Spleen (tissue), 11 donors: ENCODE results near the gene PGBD5. TPM values are rescaled to one million over a fixed set of nuclear protein-coding genes. Genes with fewer than 3 reads are reported as not detected.

Source experiments
- DNase-seq: peaks from one replicate; pipeline ENCODE4 v3.0.0-alpha.2; 2020
- H3K27ac ChIP-seq, 8 donors: fragments of 200-600 bp; sonication (generic) in 7 of 8; 1 replicate in 4 of 8; 2 replicates in 4 of 8; pipeline versions ENCODE4 v1.5.0 to v1.8.0; 2016 to 2021; ENCODE audit warnings: inconsistent platforms in 4 of 8, mild to moderate bottlenecking in 4 of 8, moderate library complexity in 1 of 8
- H3K27me3 ChIP-seq, 7 donors: fragments of 200-600 bp; sonication (generic) in 6 of 7; replicated peaks in 1 of 7; 1 replicate in 4 of 7; 2 replicates in 3 of 7; pipeline versions ENCODE4 v1.5.0 to v1.8.0; 2016 to 2021; ENCODE audit warnings: inconsistent platforms in 3 of 7, mild to moderate bottlenecking in 1 of 7
- H3K36me3 ChIP-seq, 6 donors: fragments of 200-600 bp; sonication (generic) in 5 of 6; 1 replicate in 4 of 6; 2 replicates in 2 of 6; pipeline versions ENCODE4 v1.5.0 to v1.8.0; 2016 to 2021; ENCODE audit warnings: inconsistent platforms in 2 of 6
- H3K4me1 ChIP-seq, 6 donors: fragments of 200-600 bp; sonication (generic) in 5 of 6; 1 replicate in 3 of 6; 2 replicates in 3 of 6; pipeline versions ENCODE4 v1.5.0 to v1.8.0; 2016 to 2021; ENCODE audit warnings: inconsistent platforms in 3 of 6
- H3K4me3 ChIP-seq, 8 donors: fragments of 200-600 bp; sonication (generic) in 7 of 8; 1 replicate in 4 of 8; 2 replicates in 4 of 8; pipeline versions ENCODE4 v1.5.0 to v1.8.0; 2016 to 2021; ENCODE audit warnings: inconsistent platforms in 4 of 8, mild to moderate bottlenecking in 4 of 8, moderate library complexity in 2 of 8
- H3K9me3 ChIP-seq, 8 donors: fragments of 200-600 bp; sonication (generic) in 7 of 8; 1 replicate in 4 of 8; 2 replicates in 4 of 8; pipeline versions ENCODE4 v1.5.0 to v1.8.0; 2016 to 2021; ENCODE audit warnings: inconsistent platforms in 4 of 8
- POLR2A ChIP-seq, 3 donors: fragments of 450-650 bp; IDR thresholded peaks; one replicate each; pipeline ENCODE4 v1.5.1; 2017; ENCODE audit warnings: antibody characterized with exemption in 3 of 3, mild to moderate bottlenecking in 1 of 3
- POLR2AphosphoS5 ChIP-seq, 3 donors: sonication (generic); formaldehyde crosslinking; IDR thresholded peaks; one replicate each; pipeline ENCODE4 v1.5.1; 2017; ENCODE audit warnings: antibody characterized with exemption in 3 of 3
- WGBS, 5 donors: extraction: QIAGEN DNeasy Blood & Tissue Kit in 3 of 5; methylation state at CpG; one replicate each; pipeline versions ENCODE4 v1.1.5 to v1.1.7; 2013 to 2018; 5-methylcytosine and 5-hydroxymethylcytosine counted together
- intact Hi-C: fragments of 100-400 bp; cut with DNase I; formaldehyde crosslinking; loops from one replicate; pipeline ENCODE4 v1.15.0; 2023; ENCODE audit warnings: low total_unique reads
- polyA plus RNA-seq, 3 donors: library from polyadenylated mRNA; stranded (reverse); fragments of 200-250 nt; gene quantifications; one replicate each; pipeline ENCODE4 v1.2.1, GENCODE V29; 2013
- total RNA-seq, 7 donors: library from RNA; depleted of rRNA in 3 of 7; stranded (reverse); fragments of >200 nt in 3 of 7; fragmentation: NEBNext Ultra II Directional in 4 of 7; extraction: Animal tissue kit (Norgen Biotek cat#: 25700) in 4 of 7; gene quantifications; one replicate each; pipeline versions ENCODE4 v1.1.0 to v1.2.1, GENCODE V29; 2016 to 2021
- TF ChIP-seq, protein P1 (sequence below), 11 experiments: fragments of 200-600 bp in 7 of 11; fragments of 450-650 bp in 4 of 11; sonication (generic) in 4 of 11; IDR thresholded peaks in 8 of 11; conservative IDR thresholded peaks in 3 of 11; 1 replicate in 7 of 11; 2 replicates in 4 of 11; pipeline versions ENCODE4 v1.4.0 to v1.8.0; 2016 to 2021; ENCODE audit warnings: antibody characterized with exemption in 11 of 11, inconsistent platforms in 4 of 11, mild to moderate bottlenecking in 1 of 11
- donor health status: healthy with polysubstance abuse.
- donor health status: DM: no; HTN: no; CAD: no; lungs with moderate emphysema.
- donor health status: DM: no; HTN: no; CAD: no.
- donor health status: Bipolar disorder and iron deficiency.
- donor health status: healthy.
- donor health status: DM: no; HTN: no; CAD: no.
- donor health status: DM: yes; HTN: yes; CAD: no.

The PGBD5 gene
- total and polyA plus RNA-seq, 10 donors: 0.07 to 6.7 (median 3.0) TPM

DNA sequence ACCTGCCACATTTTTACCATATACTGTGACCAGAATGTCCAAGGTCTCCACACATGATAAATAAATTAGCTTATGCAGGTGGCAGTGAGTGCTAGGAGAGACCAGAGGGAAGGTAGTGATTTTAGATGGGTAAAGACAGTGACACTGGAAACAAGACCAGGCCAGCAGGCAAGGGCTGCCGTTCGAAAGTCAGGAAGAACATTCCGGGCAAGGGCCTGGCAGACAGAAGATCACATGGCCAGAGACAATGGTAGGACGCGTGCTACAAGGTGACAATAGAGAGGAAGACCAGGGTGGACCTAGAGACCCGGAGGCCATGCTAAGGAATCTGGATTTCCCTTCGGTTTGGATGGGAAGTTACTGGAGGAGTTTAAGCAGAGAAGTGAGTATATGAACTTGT lies 9.7 kb downstream of the PGBD5 start:
- 73 to 80% (median 78%) methylated on average over 7 of the region's 7 CpGs for WGBS, 5 donors

DNA sequence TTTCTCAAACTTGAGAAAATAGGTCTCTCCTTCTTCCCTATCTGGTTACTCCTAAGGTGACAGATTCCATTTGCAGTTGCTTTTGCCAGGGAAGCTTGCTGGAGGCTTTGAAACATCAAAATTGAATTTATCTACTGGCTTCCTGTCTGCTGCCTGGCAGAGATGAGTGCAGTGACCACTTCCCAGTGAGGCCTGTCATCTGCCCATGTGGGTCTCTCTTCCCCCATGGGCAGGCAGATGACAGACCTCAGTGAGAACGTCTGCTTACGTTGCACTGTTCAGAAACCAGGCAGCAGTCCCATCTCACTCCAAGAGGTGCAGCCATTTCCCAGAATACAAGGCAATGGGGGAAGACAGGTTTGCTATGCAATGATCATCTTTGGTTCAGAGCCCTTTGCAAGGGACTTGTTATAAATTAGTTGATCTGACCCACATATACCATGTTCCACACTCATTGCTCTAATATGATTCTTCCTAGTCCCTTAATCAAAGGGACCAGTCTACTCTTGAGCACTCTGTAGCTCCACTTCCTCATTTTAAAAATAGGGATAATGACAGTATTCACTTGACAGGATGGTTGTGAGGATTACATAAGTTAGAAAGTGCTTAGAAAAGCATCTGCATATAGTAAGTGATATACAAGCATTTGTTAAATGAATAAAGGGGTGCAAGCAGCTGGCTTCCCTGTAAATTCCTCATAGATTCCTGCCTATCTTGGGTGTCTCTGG lies 10.6 kb downstream of the PGBD5 start:
- 74 to 100% (median 78%) methylated on average over 2 of the region's 2 CpGs for WGBS, 5 donors
- Histone ChIP-seq H3K27ac (no peak overlapping the region), H3K27me3 (peaks cover 0 to 87% (median 0%) of the 10 kb centered on the region in 7 donors), H3K4me1 (no peaks in the 10 kb centered on the region), H3K9me3 (peaks cover 0 to 13% (median 3%) of the 10 kb centered on the region in 8 donors), H3K4me3 (no peak overlapping the region), H3K36me3 (no peaks in the 10 kb centered on the region)
- no peak for DNase-seq
- TF ChIP-seq POLR2A (IDR thresholded peaks at IDR 0.05) (no peak), POLR2AphosphoS5 (IDR thresholded peaks at IDR 0.05) (no peak)
- TF ChIP-seq, protein P1, sequence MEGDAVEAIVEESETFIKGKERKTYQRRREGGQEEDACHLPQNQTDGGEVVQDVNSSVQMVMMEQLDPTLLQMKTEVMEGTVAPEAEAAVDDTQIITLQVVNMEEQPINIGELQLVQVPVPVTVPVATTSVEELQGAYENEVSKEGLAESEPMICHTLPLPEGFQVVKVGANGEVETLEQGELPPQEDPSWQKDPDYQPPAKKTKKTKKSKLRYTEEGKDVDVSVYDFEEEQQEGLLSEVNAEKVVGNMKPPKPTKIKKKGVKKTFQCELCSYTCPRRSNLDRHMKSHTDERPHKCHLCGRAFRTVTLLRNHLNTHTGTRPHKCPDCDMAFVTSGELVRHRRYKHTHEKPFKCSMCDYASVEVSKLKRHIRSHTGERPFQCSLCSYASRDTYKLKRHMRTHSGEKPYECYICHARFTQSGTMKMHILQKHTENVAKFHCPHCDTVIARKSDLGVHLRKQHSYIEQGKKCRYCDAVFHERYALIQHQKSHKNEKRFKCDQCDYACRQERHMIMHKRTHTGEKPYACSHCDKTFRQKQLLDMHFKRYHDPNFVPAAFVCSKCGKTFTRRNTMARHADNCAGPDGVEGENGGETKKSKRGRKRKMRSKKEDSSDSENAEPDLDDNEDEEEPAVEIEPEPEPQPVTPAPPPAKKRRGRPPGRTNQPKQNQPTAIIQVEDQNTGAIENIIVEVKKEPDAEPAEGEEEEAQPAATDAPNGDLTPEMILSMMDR (IDR thresholded peaks at IDR 0.05 in 8 of 11, conservative IDR thresholded peaks at IDR 0.05 in 3 of 11): no peak
- intact Hi-C loops: no loop called here

More for the DNA sequence above, 9.7 kb downstream of the PGBD5 start:
- no peak overlapping the region for H3K27ac ChIP-seq
- no peak overlapping the region for H3K4me3 ChIP-seq
- peaks cover 0 to 88% (median 0%) of the 10 kb centered on the region in 7 donors for H3K27me3 ChIP-seq
- TF ChIP-seq POLR2A (IDR thresholded peaks at IDR 0.05) (no peak), POLR2AphosphoS5 (IDR thresholded peaks at IDR 0.05) (no peak)
- TF ChIP-seq, protein P1 (IDR thresholded peaks at IDR 0.05 in 8 of 11, conservative IDR thresholded peaks at IDR 0.05 in 3 of 11): no peak
- intact Hi-C loops: no loop called here
- peaks cover 0 to 14% (median 5%) of the 10 kb centered on the region in 8 donors for H3K9me3 ChIP-seq
- no peaks in the 10 kb centered on the region for H3K4me1 ChIP-seq
- DNase-seq: no peak
- H3K36me3 ChIP-seq: no peaks in the 10 kb centered on the region

DNA sequence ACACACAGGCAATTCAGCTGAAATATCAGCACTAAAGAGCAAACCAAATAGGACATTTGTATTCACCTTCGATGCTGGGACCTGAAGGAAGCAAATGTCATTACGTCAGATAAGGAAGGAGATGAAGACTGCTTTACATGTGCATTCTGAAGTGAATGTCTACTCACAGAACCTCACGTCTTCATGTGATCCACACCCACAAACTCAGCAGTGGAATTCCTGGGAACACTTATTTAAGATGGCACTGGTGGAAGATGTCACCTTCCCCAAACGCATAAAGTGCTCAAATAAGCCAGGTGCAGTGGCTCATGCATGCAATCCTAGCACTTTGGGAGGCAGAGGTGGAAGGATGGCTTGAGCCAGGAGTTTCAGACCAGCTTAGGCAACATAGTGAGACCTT lies 11.4 kb downstream of the PGBD5 start:
- Histone ChIP-seq H3K36me3 (no peaks in the 10 kb centered on the region), H3K27me3 (peaks cover 0 to 78% (median 0%) of the 10 kb centered on the region in 7 donors), H3K4me3 (no peak overlapping the region), H3K4me1 (no peaks in the 10 kb centered on the region), H3K9me3 (peaks cover 0 to 4% (median 0%) of the 10 kb centered on the region in 8 donors), H3K27ac (no peak overlapping the region)
- TF ChIP-seq POLR2AphosphoS5 (IDR thresholded peaks at IDR 0.05): no peak
- TF ChIP-seq, protein P1 (IDR thresholded peaks at IDR 0.05 in 8 of 11, conservative IDR thresholded peaks at IDR 0.05 in 3 of 11): no peak
- TF ChIP-seq POLR2A (IDR thresholded peaks at IDR 0.05): no peak
- 74 to 88% (median 80%) methylated on average over 4 of the region's 4 CpGs for WGBS, 5 donors
- intact Hi-C loops: no loop called here
- no peak for DNase-seq

DNA sequence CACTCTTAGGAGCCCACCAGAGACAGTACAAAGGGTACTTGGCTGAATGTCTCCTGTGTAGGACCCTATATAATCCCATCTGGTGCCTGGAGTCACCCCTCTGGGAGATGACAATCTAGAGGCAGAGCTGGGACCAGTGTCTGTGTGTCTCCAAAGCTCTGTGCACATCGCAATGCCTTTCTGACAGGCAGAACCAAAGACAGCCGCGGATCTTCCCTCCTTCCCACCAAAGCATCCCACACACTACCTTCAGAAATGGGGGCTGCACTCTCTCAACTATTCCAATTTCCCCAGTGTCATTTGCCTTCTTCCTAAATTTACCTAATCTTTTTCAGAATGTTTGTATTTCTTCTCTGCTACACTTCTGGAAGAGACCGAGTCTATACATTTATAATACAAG lies 12.0 kb downstream of the PGBD5 start:
- no peak overlapping the region for H3K4me3 ChIP-seq
- H3K27ac ChIP-seq: no peak overlapping the region
- H3K27me3 ChIP-seq: peaks cover 0 to 72% (median 0%) of the 10 kb centered on the region in 7 donors
- peaks cover 0 to 2% (median 0%) of the 10 kb centered on the region in 8 donors for H3K9me3 ChIP-seq
- 91 to 98% (median 96%) methylated on average over 4 of the region's 4 CpGs for WGBS, 5 donors
- no peaks in the 10 kb centered on the region for H3K36me3 ChIP-seq
- TF ChIP-seq POLR2AphosphoS5 (IDR thresholded peaks at IDR 0.05) (no peak), POLR2A (IDR thresholded peaks at IDR 0.05) (no peak)
- TF ChIP-seq, protein P1 (IDR thresholded peaks at IDR 0.05 in 8 of 11, conservative IDR thresholded peaks at IDR 0.05 in 3 of 11): no peak
- intact Hi-C loops: no loop called here
- no peak for DNase-seq
- no peaks in the 10 kb centered on the region for H3K4me1 ChIP-seq
